HG02642 (cell line): Measurements from ENCODE around the gene CTSZ.

Experiments used
- ATAC-seq: cut with Tn5 transposase; IDR thresholded peaks from one replicate; pipeline ENCODE4 v1.9.1; 2021; ENCODE audit warnings: mild to moderate bottlenecking; ENCODE audit not compliant: unreplicated experiment, poor library complexity

CTSZ gene

DNA sequence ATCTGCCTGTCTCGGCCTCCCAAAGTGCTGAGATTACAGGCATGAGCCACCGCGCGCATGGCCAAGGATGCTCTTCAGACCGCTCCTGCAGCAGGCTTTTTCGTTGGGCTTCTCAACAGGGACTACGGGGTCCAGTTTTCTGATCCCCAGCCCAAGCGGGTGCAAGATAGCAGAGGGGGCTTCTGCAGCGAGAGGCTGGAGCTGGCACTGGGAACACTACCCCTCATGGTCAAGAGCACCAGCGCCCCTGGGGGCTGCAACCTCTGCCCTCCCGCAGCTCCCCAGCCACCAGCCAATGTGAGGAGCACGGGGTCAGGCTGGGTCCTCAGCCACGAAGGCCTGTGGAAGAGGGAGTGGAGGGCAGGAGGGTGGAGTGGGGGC is 6.0 kb downstream of the CTSZ start:
- ATAC-seq = no peak

DNA sequence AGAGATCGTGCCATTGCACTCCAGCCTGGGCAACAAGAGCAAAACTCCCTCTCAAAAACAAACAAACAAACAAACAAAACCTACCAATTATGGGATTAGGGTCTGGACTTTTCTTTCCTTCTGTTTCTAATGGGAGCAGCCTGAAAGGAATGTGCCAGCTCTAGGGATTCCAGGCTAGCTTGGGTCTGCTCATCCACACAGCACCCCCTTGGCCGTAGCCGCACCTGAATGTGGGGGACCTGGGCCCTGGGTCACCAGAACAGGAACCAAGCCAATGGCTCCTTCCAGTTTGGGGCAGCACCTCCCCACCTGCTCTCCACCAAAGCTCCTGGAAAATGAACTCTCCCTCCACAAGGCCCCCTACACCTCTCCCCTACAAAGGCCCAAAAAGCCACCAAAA is 6.7 kb downstream of the CTSZ start:
- ATAC-seq = no peak

DNA sequence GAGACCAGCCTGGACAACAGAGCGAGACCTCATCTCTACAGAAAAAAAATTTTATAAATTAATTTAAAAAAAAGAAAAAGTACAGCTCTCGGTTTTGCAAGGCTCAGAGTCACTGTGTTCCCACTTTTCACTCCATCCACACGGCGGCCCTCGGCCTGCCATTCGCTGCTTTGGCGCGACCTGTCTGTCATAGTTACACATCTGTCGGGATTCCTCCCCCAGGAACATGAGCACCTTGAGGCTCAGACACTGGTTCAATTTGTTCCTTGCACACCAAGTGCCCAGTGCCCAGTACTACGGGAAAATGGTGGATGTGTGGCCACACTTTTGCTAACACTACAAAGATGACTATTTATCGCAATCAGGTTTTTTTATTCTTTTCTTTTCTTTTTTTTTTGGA is 8.4 kb downstream of the CTSZ start:
- ATAC-seq = no peak

DNA sequence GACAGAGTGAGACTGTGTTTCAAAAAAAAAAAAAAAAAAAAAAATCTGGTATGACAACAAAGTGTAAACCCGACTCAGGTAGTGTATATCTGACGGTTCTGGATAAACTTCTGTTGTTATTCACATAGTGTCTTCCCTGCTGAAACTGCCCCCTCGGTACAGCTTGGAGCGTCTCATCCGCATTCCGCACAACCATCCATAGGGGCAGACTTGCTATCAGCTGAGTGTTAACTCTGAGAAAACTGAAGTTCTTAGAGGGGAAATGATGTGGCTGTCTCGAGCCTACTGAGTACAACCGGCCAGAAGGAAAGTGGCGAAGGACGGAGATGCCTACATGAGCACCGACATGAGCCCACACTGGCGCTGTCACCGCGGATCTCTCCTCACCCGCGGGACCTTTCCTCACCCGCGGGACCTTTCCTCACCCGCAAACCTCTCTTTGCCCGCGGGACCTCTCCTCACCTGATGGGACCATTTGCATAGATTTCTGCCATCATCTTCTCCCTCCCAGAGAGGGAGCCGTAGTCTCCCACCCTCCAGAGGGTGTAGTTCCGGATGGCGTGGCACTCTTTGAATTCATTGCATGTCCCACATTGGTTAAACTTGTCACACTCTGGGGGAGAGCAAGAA is 9.8 kb downstream of the CTSZ start:
- ATAC-seq = no peak

DNA sequence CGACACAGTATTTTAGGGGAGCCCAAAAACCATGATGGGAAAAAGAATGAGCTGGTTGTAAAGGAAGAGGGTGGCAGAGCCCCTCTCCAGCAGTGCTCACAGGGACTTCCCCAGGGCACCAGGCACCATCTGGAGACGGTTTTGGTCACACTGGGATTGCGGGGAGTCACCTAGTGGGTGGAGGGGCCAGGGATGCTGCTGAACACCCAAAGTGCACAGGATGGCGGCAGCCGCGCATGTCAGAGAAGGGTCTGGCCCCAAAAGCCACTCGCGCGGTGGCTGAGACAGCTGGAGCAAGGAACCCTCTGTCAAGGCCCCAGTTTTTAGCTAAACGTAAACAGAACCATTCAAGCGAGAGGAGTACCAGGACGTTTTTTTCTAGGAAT is 10.8 kb downstream of the CTSZ start:
- no peak for ATAC-seq

DNA sequence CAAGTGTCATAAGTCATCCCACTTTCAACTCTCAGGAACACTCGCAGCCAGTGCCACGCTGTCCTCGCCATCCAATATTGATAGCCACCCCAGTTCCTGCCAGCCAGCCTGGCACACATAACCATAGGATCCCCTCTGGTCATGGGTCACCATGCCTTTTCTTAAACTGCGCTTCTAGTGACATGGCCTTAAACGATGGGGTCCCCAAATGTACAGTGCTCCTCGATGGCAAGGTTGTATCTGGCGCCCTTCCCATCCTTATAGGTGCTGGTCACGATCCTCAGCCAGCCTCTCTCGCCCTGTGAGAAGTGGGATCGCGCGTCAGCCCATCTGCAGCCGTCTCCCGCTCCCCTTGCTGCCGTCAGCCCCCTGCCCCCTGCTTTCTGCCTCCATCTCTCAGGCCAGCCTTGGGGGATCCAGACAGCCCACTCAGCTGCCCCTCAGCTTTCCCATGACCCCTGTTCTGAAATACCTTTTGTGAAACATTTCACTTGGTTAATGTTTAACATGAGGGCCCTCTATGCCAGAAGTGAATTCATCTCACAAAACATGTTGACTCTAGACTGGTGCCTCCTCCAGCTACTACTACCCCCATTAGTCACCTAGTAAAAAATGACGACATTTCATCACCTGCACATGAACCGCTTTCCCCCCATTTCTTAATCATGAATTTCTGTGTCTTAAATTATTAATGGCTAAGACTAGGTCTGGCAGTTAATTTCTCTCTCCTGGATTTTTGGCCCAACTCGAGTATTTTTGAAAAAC is 11.4 kb downstream of the CTSZ start:
- ATAC-seq = no peak

DNA sequence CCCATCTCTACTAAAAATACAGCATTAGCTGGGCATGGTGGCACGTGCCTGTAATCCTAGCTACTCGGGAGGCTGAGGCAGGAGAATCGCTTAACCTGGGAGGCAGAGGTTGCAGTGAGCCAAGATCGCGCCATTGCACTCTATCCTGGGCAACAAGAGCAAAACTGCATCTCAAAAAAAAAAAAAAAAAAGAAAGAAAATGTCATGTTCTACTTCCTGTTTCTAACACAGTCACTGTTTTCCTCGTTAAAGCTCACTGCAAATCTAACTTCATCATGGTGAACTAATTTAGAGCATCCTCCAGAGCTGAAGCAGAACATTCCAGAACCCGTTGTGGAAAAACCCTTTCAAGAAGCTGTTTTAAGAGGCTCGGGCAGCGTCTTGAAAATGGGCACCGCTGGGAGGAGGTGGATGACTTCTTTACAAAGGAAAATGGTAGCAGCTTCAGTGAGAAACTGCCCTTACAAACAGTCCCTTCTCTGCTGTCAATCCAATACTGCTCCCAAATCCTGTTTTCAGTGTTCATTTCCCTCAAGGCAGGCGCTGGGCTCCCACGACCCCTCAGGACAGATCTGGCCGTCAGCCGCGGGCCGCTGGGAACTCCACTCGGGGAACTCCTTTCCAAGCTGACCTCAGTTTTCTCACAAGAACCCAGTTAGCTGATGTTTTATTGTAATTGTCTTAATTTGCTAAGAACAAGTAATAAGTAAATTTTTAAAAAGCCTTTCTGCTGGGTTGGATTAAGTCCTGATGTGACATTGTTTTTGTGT is 12.5 kb downstream of the CTSZ start:
- no peak for ATAC-seq

DNA sequence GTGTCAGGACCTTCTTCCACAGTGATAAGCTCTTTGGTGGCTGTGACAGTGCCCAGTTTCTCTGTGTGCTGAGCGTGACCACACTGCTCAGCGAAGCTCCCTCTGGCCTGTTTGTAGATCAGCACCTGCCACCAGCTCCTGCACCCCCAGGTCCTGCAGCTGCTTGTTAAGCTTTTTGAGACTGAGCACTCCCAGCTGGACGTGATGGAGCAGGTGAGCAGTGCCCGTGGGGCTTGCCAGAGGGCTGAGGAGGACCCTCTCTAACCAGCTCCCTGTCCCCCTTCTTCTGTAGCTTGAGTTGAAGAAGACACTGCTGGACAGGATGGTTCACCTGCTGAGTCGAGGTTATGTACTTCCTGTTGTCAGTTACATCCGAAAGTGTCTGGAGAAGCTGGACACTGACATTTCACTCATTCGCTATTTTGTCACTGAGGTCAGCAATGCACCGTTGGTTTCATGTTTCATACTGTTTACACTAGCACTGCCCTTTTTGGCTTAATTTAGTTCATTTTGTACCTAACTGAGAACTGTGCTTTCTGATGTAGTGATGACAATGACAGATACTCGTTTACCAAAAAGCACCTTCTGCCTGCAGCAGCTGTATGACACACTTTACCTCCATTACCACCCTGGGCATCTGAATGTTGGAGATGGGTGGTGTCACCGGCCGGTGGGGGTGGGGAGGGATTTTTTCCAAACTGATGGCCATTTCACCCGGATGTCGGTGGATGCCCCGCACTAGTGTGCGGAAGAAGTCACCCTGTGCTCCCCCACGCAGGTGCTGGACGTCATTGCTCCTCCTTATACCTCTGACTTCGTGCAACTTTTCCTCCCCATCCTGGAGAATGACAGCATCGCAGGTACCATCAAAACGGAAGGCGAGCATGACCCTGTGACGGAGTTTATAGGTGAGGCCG is 13.5 kb downstream of the CTSZ start:
- ATAC-seq = no peak

DNA sequence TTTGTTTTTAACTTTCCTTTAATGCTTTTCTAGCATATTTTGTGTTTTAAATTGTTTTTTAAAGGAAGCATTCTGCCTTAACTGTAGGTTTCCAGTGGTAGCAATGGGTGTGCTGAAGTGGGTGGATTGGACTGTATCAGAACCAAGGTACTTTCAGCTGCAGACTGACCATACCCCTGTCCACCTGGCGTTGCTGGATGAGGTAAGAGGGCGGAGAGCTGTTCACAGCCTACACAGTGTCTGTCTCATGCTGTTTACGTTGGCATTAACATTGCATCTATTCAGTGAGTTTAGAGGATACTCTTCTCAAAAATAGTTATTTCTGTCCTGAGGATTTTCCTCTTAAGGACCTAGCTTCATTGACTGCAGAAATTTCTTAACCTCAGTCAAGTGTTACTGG is 14.1 kb downstream of the CTSZ start:
- ATAC-seq = no peak

DNA sequence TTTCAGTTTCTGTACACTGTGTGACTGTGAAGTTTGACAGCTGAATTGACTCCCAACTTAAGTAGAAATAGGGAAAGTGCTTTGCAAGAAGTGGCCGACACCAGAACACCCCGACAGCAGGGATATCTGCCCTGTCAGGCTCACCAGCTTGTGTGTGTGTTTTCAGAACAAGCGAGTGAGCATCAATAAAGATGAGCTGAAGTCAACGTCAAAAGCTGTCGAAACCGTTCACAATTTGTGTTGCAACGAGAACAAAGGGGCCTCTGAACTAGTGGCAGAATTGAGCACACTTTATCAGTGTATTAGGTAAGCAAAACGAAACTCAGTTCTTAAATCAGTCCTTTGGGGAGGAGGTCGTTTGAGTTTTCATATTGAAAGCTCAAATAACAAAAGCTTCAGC is 15.3 kb downstream of the CTSZ start:
- ATAC-seq = no peak

DNA sequence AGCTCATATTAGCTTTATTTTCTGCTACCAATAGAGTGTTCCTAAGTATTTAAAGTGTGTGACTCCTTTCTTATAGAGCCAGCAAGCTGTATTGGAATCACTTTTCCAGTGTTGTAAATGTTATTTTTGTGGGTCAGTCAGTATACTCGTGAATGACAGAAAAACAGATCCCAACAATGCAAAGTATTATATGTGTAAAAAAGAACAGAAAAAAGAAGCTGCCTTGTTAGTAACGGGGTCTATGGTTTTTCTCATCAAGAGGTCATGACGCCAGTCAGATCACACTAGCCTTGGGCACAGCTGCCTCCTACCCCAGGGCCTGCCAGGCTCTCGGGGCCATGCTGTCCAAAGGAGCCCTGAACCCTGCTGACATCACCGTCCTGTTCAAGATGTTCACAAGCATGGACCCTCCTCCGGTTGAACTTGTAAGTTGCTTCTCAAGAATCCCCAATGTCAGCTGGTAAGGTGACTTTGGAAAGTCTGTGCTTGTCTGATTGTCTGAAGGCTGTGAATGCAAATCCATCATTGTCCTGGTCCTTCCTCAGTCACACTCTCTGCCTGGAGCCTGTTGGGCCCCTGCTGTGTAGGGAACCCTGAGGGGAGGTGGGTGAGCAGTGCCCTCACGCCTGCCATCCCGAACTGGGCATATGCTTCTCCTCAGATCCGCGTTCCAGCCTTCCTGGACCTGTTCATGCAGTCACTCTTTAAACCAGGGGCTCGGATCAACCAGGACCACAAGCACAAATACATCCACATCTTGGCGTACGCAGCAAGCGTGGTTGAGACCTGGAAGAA is 16.2 kb downstream of the CTSZ start:
- no peak for ATAC-seq

DNA sequence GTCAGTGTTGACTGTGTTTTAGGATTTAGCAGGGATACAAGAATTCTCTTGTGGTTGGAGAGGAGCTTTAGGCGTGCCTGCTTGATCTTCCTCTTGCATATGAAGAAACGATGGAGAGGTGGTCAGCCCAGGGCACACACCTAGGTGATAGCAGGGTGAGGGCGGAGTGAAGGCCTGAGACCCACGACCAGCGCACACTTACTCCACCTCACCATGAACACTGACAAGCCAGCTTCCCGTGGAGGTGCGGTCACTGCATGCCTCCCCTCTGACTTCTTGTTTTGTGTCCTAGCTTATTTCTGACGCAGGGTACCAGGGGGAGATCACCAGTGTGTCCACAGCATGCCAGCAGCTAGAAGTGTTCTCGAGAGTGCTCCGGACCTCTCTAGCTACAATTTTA is 17.9 kb downstream of the CTSZ start:
- ATAC-seq = no peak

DNA sequence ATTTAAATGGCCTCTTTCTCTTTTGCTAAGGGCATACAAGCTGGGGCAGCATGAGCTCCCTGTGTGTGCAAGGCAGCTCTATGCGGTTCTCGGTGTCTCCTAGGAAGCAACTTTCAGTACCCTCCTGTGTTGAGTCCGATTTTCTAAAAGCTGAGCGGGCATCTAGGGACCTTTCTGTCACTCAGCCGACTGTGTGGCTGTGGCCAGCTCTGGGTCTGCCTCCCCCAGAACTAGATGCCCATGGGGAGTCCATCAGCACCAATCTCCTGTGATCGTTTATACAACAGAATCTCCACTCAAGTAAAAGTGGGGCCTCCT is 18.5 kb downstream of the CTSZ start:
- no peak for ATAC-seq

DNA sequence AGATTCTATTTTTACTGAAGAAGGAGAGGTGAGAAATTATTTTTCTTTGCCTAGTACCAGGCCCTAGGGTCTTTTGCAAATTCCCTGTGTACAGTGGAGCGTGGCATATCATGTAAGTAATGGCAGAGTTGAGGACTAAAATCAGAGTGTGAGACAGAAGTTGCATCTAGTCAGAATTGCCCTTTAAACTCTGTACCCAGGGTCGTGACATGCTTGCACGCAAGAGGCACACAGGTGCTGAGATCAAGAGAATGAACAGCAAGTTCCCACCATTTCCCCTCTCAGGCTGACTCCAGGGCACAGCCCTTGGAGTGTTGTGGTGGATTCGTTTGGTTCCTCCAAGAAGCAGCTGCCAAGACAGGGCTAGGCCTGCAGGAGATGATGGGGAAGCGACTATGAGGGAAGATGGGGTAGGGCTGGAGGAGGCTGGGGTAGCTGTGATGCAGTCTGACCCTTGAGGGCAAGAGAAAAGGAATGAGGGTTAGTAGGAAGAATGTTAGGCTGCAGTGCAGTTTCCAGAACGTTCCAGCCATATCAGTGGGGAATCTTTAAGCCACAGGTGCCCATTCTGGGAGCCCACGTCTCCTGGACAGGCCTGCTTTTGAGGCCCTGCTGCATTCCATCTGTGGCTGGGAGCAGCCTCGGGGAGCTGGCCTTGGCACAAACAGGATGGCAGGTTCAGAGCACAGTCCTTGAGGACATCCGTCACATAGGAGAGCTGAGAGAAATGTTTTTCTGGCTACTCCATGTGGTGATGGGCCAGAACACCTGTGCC is 19.1 kb downstream of the CTSZ start:
- no peak for ATAC-seq

DNA sequence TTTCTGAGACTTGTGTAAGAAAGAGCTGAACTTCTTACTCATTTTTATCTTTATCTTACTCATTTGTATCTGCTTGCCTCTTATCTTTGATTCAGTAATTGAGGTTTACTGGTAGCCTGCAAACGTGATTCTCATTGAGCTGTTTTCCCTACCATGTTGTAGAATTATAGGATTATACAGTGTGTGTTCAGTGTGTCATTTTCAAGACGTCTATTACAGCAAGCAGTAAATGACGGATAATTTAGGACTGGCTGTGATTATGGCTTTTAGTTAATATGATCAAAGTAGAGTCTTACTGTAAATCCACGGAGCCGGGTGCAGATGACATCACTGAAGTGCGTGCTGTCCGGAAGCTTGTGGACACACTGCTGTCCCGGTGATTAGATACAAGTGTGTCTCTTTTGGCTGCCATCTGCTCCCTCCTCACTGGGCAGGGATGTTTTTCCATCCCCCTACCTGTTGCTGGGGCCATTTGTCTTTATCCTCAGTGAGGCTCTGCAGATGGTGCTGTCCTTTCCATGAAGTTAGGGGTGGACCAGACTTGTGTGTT is 20.0 kb downstream of the CTSZ start:
- no peak for ATAC-seq

DNA sequence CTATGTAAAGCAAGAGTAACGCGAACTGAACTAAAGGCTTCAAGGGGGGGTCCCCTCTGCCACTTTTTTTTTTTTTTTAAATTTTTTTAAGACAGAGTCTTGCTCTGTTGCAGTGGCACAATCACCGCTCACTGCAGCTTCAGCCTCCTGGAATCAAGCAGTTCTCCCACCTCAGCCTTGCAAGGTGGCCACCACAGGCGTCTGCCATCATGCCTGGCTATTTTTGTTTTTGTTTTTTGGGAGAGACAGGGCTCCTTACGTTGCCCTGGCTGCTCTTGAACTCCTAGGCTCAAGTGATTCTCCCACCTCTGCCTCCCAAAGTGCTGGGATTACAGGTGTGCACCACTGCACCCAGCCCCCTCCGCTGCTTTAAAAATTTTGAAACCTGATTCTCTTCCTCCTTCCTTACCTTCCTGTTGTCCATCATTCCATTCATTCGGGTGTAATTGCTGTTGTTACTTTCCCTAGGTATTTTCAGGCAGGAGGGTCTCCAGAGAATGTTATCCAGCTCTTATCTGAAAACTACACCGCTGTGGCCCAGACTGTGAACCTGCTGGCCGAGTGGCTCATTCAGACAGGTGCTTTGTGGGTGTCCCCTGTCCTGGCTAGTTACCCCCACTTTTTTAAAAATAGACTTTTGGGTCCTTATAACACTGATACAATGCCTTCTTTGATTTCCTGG is 20.6 kb downstream of the CTSZ start:
- no peak for ATAC-seq

DNA sequence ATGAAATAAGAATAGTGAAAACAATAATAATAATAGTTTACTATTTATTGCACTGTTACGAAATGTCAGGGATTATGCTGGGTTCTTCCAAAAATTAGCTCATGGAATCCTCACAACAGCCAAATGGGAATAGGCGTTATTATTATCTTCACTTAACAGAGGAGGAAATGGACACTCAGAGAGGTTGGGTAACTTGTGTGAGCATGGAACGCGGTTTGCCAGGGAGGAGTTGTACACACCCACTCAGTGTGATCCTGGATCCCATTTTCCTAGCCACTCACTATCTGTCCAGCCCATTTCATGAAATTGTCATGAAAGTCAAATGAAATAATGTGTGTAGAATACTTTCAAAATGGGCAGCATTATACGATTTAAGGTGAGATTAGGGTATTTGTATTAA is 21.4 kb downstream of the CTSZ start:
- no peak for ATAC-seq

DNA sequence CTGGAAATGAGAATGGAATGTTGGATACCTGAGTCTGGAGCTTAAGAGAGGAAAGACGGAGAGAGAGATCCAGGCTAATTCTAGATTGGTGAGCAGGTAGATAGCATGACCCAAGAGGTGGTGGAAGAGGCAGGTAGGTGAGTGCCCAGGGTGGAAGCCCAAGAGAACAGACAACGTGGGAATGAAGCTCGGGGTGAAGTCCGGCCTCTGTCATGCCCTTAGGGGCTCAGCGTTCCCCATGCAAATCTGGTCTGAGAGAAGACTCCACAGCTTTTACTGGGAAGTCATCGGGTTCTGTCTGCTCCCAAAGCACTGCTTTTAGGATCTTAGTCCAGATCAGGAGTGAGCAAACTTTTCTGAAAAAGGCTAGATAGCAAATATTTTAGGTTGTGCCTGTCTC is 22.4 kb downstream of the CTSZ start:
- ATAC-seq = no peak
